RWPE1 (cell line): ENCODE results near the gene ELANE.

Experiments
- CTCF ChIA-PET: fragments of 350-600 bp; sonication (Branson Sonifier 250); formaldehyde crosslinking; extraction: SDS; loops from one replicate; lab custom pipeline; 2021; lab: Yijun Ruan, JAX
- POLR2A ChIA-PET: fragments of 400-600 bp; formaldehyde crosslinking; extraction: SDS; loops from one replicate; lab custom pipeline; 2020; ENCODE audit warnings: antibody characterized with exemption; ENCODE audit not compliant: low non-redundant PET; lab: Yijun Ruan, JAX
- DNase-seq: peaks from one replicate; pipeline ENCODE4 v3.0.0; 2012; ENCODE audit warnings: low spot score
- H3K27ac ChIP-seq: fragments of 450-650 bp; 2 replicates; pipeline ENCODE4 v1.5.1; 2017
- CTCF ChIP-seq: fragments of 450-650 bp; conservative IDR thresholded peaks from 2 replicates; pipeline ENCODE4 v1.5.1; 2017; ENCODE audit warnings: low read depth, mild to moderate bottlenecking

ELANE gene

DNA sequence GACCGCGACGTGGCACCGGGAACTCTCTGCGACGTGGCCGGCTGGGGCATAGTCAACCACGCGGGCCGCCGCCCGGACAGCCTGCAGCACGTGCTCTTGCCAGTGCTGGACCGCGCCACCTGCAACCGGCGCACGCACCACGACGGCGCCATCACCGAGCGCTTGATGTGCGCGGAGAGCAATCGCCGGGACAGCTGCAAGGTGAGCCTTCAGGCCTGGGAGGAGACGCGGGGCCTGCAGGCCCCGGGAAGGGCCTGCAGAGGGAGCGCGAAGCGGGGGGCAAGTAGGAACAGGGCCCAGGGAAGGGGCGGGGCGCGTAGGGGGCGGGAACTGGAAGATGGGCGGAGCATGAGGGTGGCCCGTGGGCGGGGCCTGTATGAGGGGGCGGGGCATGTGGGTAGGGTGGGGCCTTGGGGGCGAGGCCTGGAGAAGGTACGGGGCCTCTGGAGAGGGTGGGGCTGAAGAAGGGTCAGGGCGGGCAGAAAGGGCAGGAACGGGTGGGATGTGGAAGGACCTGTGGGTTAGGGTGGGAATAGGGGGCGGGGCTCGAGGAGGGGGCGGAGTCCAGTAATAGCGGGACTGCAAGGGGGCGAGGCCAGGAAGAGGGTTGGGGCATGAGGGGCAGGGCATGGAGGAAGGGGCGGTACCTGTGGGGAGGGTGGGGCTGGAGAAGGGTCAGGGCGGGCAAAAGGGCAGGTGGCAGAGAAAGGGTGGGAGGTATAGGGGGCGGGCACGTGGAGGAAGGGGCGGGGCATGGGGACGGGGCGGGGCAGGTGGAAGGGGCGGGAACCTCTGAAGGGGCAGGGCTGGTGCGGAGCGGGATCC, 9.9 kb downstream of the ELANE start:
- ChIA-PET CTCF (interaction anchor here (0.6 to 1.0 kb wide), 2 partner anchors 19 to 87 kb away, joined by 3 to 4 read pairs; no protein-coding TSS in a partner anchor), POLR2A (no interaction called here)
- DNase-seq = peak; percentile 75
- TF ChIP-seq CTCF = peak; percentile 41
- H3K27ac ChIP-seq = peak overlapping the region; percentile 73

- peak; percentile 63 for DNase-seq
- TF ChIP-seq CTCF = no peak
- peak overlapping the region; percentile 73 for H3K27ac ChIP-seq
- CTCF ChIA-PET = interaction anchor here (0.6 to 1.6 kb wide), 4 partner anchors 10 to 142 kb away, joined by 3 to 5 read pairs (median 4); no protein-coding TSS in a partner anchor
- POLR2A ChIA-PET = no interaction called here
These were observed 10.6 kb downstream of the ELANE start for GRCh38 chr19:862581-863314.

- POLR2A ChIA-PET = no interaction called here
- CTCF ChIA-PET = interaction anchor here (0.6 to 1.6 kb wide), 5 partner anchors 9 to 376 kb away, joined by 3 to 5 read pairs (median 4); no protein-coding TSS in a partner anchor
These were observed 11.2 kb downstream of the ELANE start for GRCh38 chr19:863315-863620.

DNA sequence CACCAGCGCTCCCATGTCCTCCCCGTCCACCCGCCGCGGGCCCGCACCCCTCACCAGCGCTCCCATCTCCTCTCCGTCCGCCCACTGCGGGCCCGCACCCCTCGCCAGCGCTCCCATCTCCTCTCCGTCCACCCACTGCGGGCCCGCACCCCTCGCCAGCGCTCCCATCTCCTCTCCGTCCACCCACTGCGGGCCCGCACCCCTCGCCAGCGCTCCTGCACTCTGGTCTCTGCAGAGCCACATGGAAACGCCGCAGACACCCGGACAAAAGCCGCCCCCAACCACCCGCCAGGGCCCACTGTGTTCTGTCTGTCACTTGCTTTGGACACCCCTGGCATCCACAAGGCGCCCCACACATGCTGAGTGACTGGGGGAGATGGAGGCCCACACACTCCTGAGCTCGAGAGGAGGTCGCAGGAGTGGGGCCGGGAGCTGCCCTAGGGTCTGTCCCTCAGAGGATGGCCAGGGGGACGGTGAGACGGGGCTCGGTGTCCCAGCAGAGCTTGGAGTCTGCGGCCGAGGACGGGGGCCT, 14.7 kb downstream of the ELANE start:
- peak overlapping the region; percentile 49 for H3K27ac ChIP-seq
- ChIA-PET CTCF (interaction anchor here (0.6 to 1.0 kb wide), 2 partner anchors 10 to 697 kb away, joined by 4 to 5 read pairs; no protein-coding TSS in a partner anchor), POLR2A (no interaction called here)
- no peak for TF ChIP-seq CTCF
- no peak for DNase-seq

More at GRCh38 chr19:863315-863620, 11.2 kb downstream of the ELANE start:
- no peak for TF ChIP-seq CTCF
- peak overlapping the region; percentile 73 for H3K27ac ChIP-seq
- DNase-seq = no peak

GRCh38 chr19:867301-867793, 15.2 kb downstream of the ELANE start:
- DNase-seq = no peak
- ChIA-PET CTCF (interaction anchor here (0.6 to 1.0 kb wide), 3 partner anchors 11 to 696 kb away, joined by 3 to 5 read pairs (median 4); no protein-coding TSS in a partner anchor), POLR2A (no interaction called here)
- peak overlapping the region; percentile 49 for H3K27ac ChIP-seq
- no peak for TF ChIP-seq CTCF

DNA sequence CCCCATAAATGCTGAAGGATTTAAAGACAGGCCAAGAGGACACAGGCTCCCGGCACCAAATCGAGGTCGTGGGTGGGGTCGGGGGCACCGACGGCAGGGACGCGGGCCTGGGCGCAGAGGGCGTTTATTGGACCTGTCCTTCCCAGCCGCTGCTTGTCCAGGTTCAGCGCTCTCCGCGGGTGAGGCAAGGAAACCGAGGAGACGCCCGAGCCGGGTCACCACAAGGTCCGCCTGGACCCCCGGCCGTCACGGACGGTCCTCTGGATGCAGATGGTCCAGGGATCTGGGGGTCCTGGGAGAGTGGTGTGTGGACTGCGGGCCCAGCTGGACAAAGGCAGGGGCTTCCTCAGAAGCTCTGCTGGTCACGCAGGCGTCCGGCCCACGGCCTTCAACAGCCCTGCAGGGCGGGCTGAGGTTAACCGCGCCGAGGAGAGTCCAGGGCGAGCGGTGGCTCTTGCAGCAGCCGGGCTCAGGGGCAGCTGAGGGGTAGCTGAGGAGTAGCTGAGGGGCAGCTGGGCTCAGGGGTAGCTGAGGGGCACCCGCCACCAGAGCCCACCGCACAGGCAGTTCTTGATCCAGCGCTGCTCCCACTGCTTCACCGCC, 15.9 kb downstream of the ELANE start:
- no peak for TF ChIP-seq CTCF
- H3K27ac ChIP-seq = peak overlapping the region; percentile 92
- no peak for DNase-seq
- CTCF ChIA-PET = interaction anchor here (0.6 to 1.0 kb wide), 2 partner anchors 11 to 352 kb away, joined by 3 to 5 read pairs; no protein-coding TSS in a partner anchor
- POLR2A ChIA-PET = no interaction called here
